Large intestine (tissue), 12 donors: Measurements from ENCODE around the gene PRR5L. TPM values are rescaled to one million over a fixed set of nuclear protein-coding genes. Genes with fewer than 3 reads are reported as not detected.

Source experiments
- DNase-seq, 2 donors: peaks; one replicate each; pipeline versions ENCODE4 v3.0.0 to v3.0.0-alpha.2; 2013
- H3K27ac ChIP-seq: one replicate; pipeline ENCODE4 v1.5.1; 2013; ENCODE audit warnings: low read length
- H3K27me3 ChIP-seq: 2 replicates; pipeline ENCODE4 v1.6.1; 2013; ENCODE audit warnings: low read length; ENCODE audit not compliant: control insufficient read depth, insufficient read depth
- H3K36me3 ChIP-seq: 2 replicates; pipeline ENCODE4 v1.6.1; 2013; ENCODE audit warnings: low read length; ENCODE audit not compliant: control insufficient read depth, insufficient read depth
- H3K4me1 ChIP-seq: one replicate; pipeline ENCODE4 v1.6.1; 2013; ENCODE audit warnings: low read length; ENCODE audit not compliant: control insufficient read depth, insufficient read depth
- H3K4me3 ChIP-seq: one replicate; pipeline ENCODE4 v1.5.1; 2013; ENCODE audit warnings: low read length
- H3K9me3 ChIP-seq: one replicate; pipeline ENCODE4 v1.6.1; 2013; ENCODE audit warnings: mild to moderate bottlenecking, low read depth, low read length, moderate library complexity; ENCODE audit not compliant: control insufficient read depth
- WGBS: methylation state at CpG from one replicate; pipeline ENCODE4 v1.1.5; 2013; ENCODE audit warnings: low lambda C conversion rate; ENCODE audit not compliant: insufficient coverage; 5-methylcytosine and 5-hydroxymethylcytosine counted together
- long read RNA-seq, 11 donors: transcript quantifications; one replicate each; lab custom pipeline, GENCODE V29; 2026
- polyA plus RNA-seq: library from polyadenylated mRNA; unstranded; fragments of 120-200 nt; gene quantifications from one replicate; pipeline ENCODE4 v1.2.1, GENCODE V29; 2013

Gene PRR5L
- polyA plus RNA-seq = 37.8 TPM
- long read RNA-seq, donor 1 = 0 reads
- long read RNA-seq, donor 2 = 0 reads
- long read RNA-seq, donor 3 = 0 reads
- long read RNA-seq, donor 4 = 0 reads
- long read RNA-seq, donor 5, partial matches to known transcripts = 0 of 3 reads
- long read RNA-seq, donor 5, other reads (novel, unspliced or antisense) = 0 of 3 reads
- long read RNA-seq, donor 6 = 0 reads
- long read RNA-seq, donor 7, partial matches to known transcripts = 8 of 8 reads
- long read RNA-seq, donor 7, other reads (novel, unspliced or antisense) = 0 of 8 reads
- long read RNA-seq, donor 8 = 0 reads
- long read RNA-seq, donor 9, partial matches to known transcripts = 19 of 20 reads
- long read RNA-seq, donor 9, other reads (novel, unspliced or antisense) = 0 of 20 reads
- long read RNA-seq, donor 10 = 0 reads
- long read RNA-seq, donor 11 = 0 reads

- Histone ChIP-seq H3K27ac (peak within 1 kb of the TSS; percentile 65), H3K36me3 (no peaks in the 10 kb centered on the region), H3K9me3 (no peaks in the 10 kb centered on the region), H3K27me3 (no peaks in the 10 kb centered on the region), H3K4me1 (peaks cover 25% of the 10 kb centered on the region), H3K4me3 (no peak within 1 kb of the TSS)
- WGBS = 60% methylated on average over 1 of the region's 3 CpGs
- no peak for DNase-seq
Measured at GRCh38 chr11:36295926-36296325, at the start of gene PRR5L. Gene PRR5L, plus strand, starts transcription at chr11:36296288. Its CDS starts 104,834 bp downstream, at chr11:36401122.

GRCh38 chr11:36247493-36247892, 48.6 kb upstream of the PRR5L start:
- Histone ChIP-seq H3K4me1 (peaks cover 2% of the 10 kb centered on the region), H3K4me3 (no peak overlapping the region), H3K36me3 (no peaks in the 10 kb centered on the region), H3K9me3 (no peaks in the 10 kb centered on the region), H3K27me3 (no peaks in the 10 kb centered on the region), H3K27ac (no peak overlapping the region)
- 100% methylated on average over 1 of the region's 3 CpGs for WGBS
- DNase-seq = no peak

GRCh38 chr11:36248436-36248835, 47.7 kb upstream of the PRR5L start:
- Histone ChIP-seq H3K27ac (no peak overlapping the region), H3K36me3 (no peaks in the 10 kb centered on the region)
- WGBS = 100% methylated on average over 1 of the region's 4 CpGs

GRCh38 chr11:36249246-36249645, 46.8 kb upstream of the PRR5L start:
- H3K36me3 ChIP-seq = no peaks in the 10 kb centered on the region
- no peak overlapping the region for H3K4me3 ChIP-seq
- no peaks in the 10 kb centered on the region for H3K27me3 ChIP-seq
- WGBS = 90% methylated on average over 1 of the region's 2 CpGs
- no peaks in the 10 kb centered on the region for H3K9me3 ChIP-seq
- no peak overlapping the region for H3K27ac ChIP-seq
- no peak for DNase-seq
- H3K4me1 ChIP-seq = peaks cover 2% of the 10 kb centered on the region

More at GRCh38 chr11:36248436-36248835, 47.7 kb upstream of the PRR5L start:
- Histone ChIP-seq H3K4me1 (peaks cover 2% of the 10 kb centered on the region), H3K9me3 (no peaks in the 10 kb centered on the region), H3K27me3 (no peaks in the 10 kb centered on the region), H3K4me3 (no peak overlapping the region)
- no peak for DNase-seq

- no CpG with 5 or more reads among the region's 2 CpGs for WGBS
- Histone ChIP-seq H3K27ac (no peak overlapping the region), H3K4me1 (peaks cover 4% of the 10 kb centered on the region), H3K36me3 (no peaks in the 10 kb centered on the region), H3K4me3 (no peak overlapping the region), H3K9me3 (no peaks in the 10 kb centered on the region), H3K27me3 (no peaks in the 10 kb centered on the region)
- no peak for DNase-seq
Measured at GRCh38 chr11:36251823-36252222, 44.3 kb upstream of the PRR5L start.

- Histone ChIP-seq H3K4me1 (peaks cover 8% of the 10 kb centered on the region), H3K27ac (no peak overlapping the region), H3K4me3 (no peak overlapping the region), H3K27me3 (no peaks in the 10 kb centered on the region), H3K36me3 (no peaks in the 10 kb centered on the region), H3K9me3 (no peaks in the 10 kb centered on the region)
- peak; percentile 20 to 30 for DNase-seq
- no CpG with 5 or more reads among the region's 5 CpGs for WGBS
Measured at GRCh38 chr11:36253238-36253637, 42.9 kb upstream of the PRR5L start.

GRCh38 chr11:36254713-36255112, 41.4 kb upstream of the PRR5L start:
- Histone ChIP-seq H3K27me3 (no peaks in the 10 kb centered on the region), H3K4me1 (peaks cover 5% of the 10 kb centered on the region), H3K27ac (no peak overlapping the region), H3K4me3 (no peak overlapping the region), H3K9me3 (no peaks in the 10 kb centered on the region), H3K36me3 (no peaks in the 10 kb centered on the region)
- DNase-seq = no peak
- WGBS = no CpG with 5 or more reads among the region's 1 CpG

GRCh38 chr11:36257351-36257750, 38.7 kb upstream of the PRR5L start:
- peak; percentile 42 to 56 for DNase-seq
- no peaks in the 10 kb centered on the region for H3K9me3 ChIP-seq
- no CpG with 5 or more reads among the region's 5 CpGs for WGBS
- no peak overlapping the region for H3K27ac ChIP-seq
- H3K36me3 ChIP-seq = no peaks in the 10 kb centered on the region
- H3K4me1 ChIP-seq = peaks cover 5% of the 10 kb centered on the region
- no peak overlapping the region for H3K4me3 ChIP-seq
- no peaks in the 10 kb centered on the region for H3K27me3 ChIP-seq

GRCh38 chr11:36258730-36259360, 37.2 kb upstream of the PRR5L start:
- Histone ChIP-seq H3K27ac (no peak overlapping the region), H3K4me3 (no peak overlapping the region), H3K4me1 (peaks cover 5% of the 10 kb centered on the region), H3K27me3 (no peaks in the 10 kb centered on the region), H3K9me3 (no peaks in the 10 kb centered on the region), H3K36me3 (no peaks in the 10 kb centered on the region)
- peak; percentile 60 for DNase-seq
- WGBS = no CpG with 5 or more reads among the region's 12 CpGs

GRCh38 chr11:36261094-36261493, 35.0 kb upstream of the PRR5L start:
- no peak overlapping the region for H3K4me3 ChIP-seq
- peaks cover 5% of the 10 kb centered on the region for H3K4me1 ChIP-seq
- no peaks in the 10 kb centered on the region for H3K36me3 ChIP-seq
- no peak overlapping the region for H3K27ac ChIP-seq
- no peak for DNase-seq
- no CpG with 5 or more reads among the region's 4 CpGs for WGBS
- no peaks in the 10 kb centered on the region for H3K27me3 ChIP-seq
- H3K9me3 ChIP-seq = no peaks in the 10 kb centered on the region
